Mucosa of rectum (tissue), 2 donors: ENCODE measurements around the gene MTX3.

Experiments
- H3K27ac ChIP-seq, 2 donors: one replicate each; pipeline ENCODE4 v1.7.0; 2013; ENCODE audit warnings: inconsistent platforms in 2 of 2, low read depth in 2 of 2, low read length in 2 of 2
- H3K27me3 ChIP-seq, 2 donors: one replicate each; pipeline ENCODE4 v1.7.0; 2013; ENCODE audit warnings: low read length in 2 of 2; ENCODE audit not compliant: control insufficient read depth in 2 of 2, insufficient read depth in 2 of 2
- H3K36me3 ChIP-seq, 2 donors: one replicate each; pipeline ENCODE4 v1.7.0; 2013; ENCODE audit warnings: low read length in 2 of 2; ENCODE audit not compliant: control insufficient read depth in 2 of 2, insufficient read depth in 2 of 2
- H3K4me1 ChIP-seq, 2 donors: one replicate each; pipeline ENCODE4 v1.7.0; 2013; ENCODE audit warnings: low read length in 2 of 2, mild to moderate bottlenecking in 1 of 2; ENCODE audit not compliant: control insufficient read depth in 2 of 2, insufficient read depth in 2 of 2
- H3K4me3 ChIP-seq, 2 donors: one replicate each; pipeline ENCODE4 v1.7.0; 2013; ENCODE audit warnings: low read length in 2 of 2
- H3K9ac ChIP-seq, 2 donors: one replicate each; pipeline ENCODE4 v1.7.0; 2013; ENCODE audit warnings: low read length in 2 of 2, low read depth in 1 of 2, mild to moderate bottlenecking in 1 of 2
- H3K9me3 ChIP-seq, 2 donors: one replicate each; pipeline ENCODE4 v1.7.0; 2013; ENCODE audit warnings: low read length in 2 of 2; ENCODE audit not compliant: control insufficient read depth in 2 of 2
- donor health status: healthy.
- donor health status: Normal muscosa, but diverticular disease.

The MTX3 gene

GRCh38 chr5:79938468-79938867, 52.6 kb downstream of the MTX3 start:
- Histone ChIP-seq H3K4me3 (no peak overlapping the region), H3K27me3 (no peaks in the 10 kb centered on the region), H3K9ac (no peak overlapping the region), H3K27ac (no peak overlapping the region), H3K36me3 (no peaks in the 10 kb centered on the region), H3K9me3 (no peaks in the 10 kb centered on the region), H3K4me1 (no peaks in the 10 kb centered on the region)

GRCh38 chr5:79936646-79937216, 54.3 kb downstream of the MTX3 start:
- H3K36me3 ChIP-seq: no peaks in the 10 kb centered on the region
- no peaks in the 10 kb centered on the region for H3K4me1 ChIP-seq
- H3K9ac ChIP-seq: no peak overlapping the region
- H3K27ac ChIP-seq: no peak overlapping the region
- no peaks in the 10 kb centered on the region for H3K27me3 ChIP-seq
- H3K9me3 ChIP-seq: no peaks in the 10 kb centered on the region
- no peak overlapping the region for H3K4me3 ChIP-seq

- H3K36me3 ChIP-seq: no peaks in the 10 kb centered on the region
- H3K4me3 ChIP-seq: no peak overlapping the region
- H3K9ac ChIP-seq: no peak overlapping the region
- no peak overlapping the region for H3K27ac ChIP-seq
- no peaks in the 10 kb centered on the region for H3K9me3 ChIP-seq
- no peaks in the 10 kb centered on the region for H3K27me3 ChIP-seq
- H3K4me1 ChIP-seq: no peaks in the 10 kb centered on the region
Measured at GRCh38 chr5:79936002-79936645, 54.9 kb downstream of the MTX3 start.

GRCh38 chr5:79934681-79935080, 56.4 kb downstream of the MTX3 start:
- H3K9ac ChIP-seq: no peak overlapping the region
- H3K9me3 ChIP-seq: no peaks in the 10 kb centered on the region
- H3K36me3 ChIP-seq: no peaks in the 10 kb centered on the region
- no peak overlapping the region for H3K27ac ChIP-seq
- no peak overlapping the region for H3K4me3 ChIP-seq
- no peaks in the 10 kb centered on the region for H3K27me3 ChIP-seq
- no peaks in the 10 kb centered on the region for H3K4me1 ChIP-seq

- no peak overlapping the region for H3K27ac ChIP-seq
- no peaks in the 10 kb centered on the region for H3K9me3 ChIP-seq
- no peaks in the 10 kb centered on the region for H3K4me1 ChIP-seq
- no peak overlapping the region for H3K9ac ChIP-seq
- no peaks in the 10 kb centered on the region for H3K27me3 ChIP-seq
- H3K4me3 ChIP-seq: no peak overlapping the region
- H3K36me3 ChIP-seq: no peaks in the 10 kb centered on the region
Measured at GRCh38 chr5:79932510-79933504, 58.3 kb downstream of the MTX3 start.

- H3K9ac ChIP-seq: no peak overlapping the region
Measured at GRCh38 chr5:79931866-79932265, 59.2 kb downstream of the MTX3 start.

GRCh38 chr5:79931409-79931808, 59.7 kb downstream of the MTX3 start:
- H3K4me3 ChIP-seq: no peak overlapping the region
- no peaks in the 10 kb centered on the region for H3K36me3 ChIP-seq
- H3K4me1 ChIP-seq: no peaks in the 10 kb centered on the region
- H3K9me3 ChIP-seq: no peaks in the 10 kb centered on the region
- H3K9ac ChIP-seq: no peak overlapping the region
- H3K27ac ChIP-seq: no peak overlapping the region
- H3K27me3 ChIP-seq: no peaks in the 10 kb centered on the region

More at GRCh38 chr5:79931866-79932265, 59.2 kb downstream of the MTX3 start:
- Histone ChIP-seq H3K27ac (no peak overlapping the region), H3K9me3 (no peaks in the 10 kb centered on the region), H3K4me1 (no peaks in the 10 kb centered on the region), H3K36me3 (no peaks in the 10 kb centered on the region), H3K27me3 (no peaks in the 10 kb centered on the region), H3K4me3 (no peak overlapping the region)

DNA sequence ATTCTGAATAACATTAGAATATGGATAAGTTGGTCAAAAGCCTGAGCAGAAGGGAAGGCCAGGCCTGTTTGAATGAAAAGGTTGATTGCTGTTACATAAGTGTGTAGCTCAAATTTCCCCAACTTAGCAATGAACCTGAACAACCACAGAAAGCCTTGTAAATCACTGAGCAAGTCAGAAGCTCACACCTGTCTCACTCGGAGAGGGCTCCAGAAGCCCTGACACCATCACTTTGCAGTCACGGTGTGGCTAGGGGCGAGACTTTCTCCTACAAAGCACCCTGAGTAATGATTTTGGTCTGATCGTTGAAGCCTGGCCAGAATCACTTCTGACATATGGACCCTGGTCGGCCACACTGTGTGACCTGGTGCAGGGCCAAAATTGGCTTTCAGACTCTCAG, 62.0 kb downstream of the MTX3 start:
- H3K4me3 ChIP-seq: no peak overlapping the region
- H3K9me3 ChIP-seq: no peaks in the 10 kb centered on the region
- no peak overlapping the region for H3K9ac ChIP-seq
- H3K27ac ChIP-seq: no peak overlapping the region
- H3K36me3 ChIP-seq: no peaks in the 10 kb centered on the region
- H3K27me3 ChIP-seq: no peaks in the 10 kb centered on the region
- H3K4me1 ChIP-seq: no peaks in the 10 kb centered on the region
